Measurements from ENCODE around the gene KLK3.
A peak's percentile ranks its signal among the peaks of the same experiment; 100 is the strongest.

KLK3 gene

GRCh38 chr19:50908336-50908735 lies 53.6 kb downstream of the KLK3 start:
- DNase-seq: no peak

GRCh38 chr19:50909240-50910070 lies 54.7 kb downstream of the KLK3 start:
- peak; percentile 10 for DNase-seq
